Renal cortical epithelial cell (primary cell): ENCODE data around the gene CRACR2B. TPM values are rescaled to one million over a fixed set of nuclear protein-coding genes. Genes with fewer than 3 reads are reported as not detected.

Experiments
- DNase-seq: peaks from one replicate; pipeline ENCODE4 v3.0.0-alpha.2; 2011; ENCODE audit warnings: low read depth
- total RNA-seq: library from RNA; depleted of rRNA; stranded (reverse); fragments of >200 nt; gene quantifications from 2 replicates; pipeline ENCODE4 v1.2.3, GENCODE V29; 2014

Gene CRACR2B
- total RNA-seq, 1 donor from 2014 or later, result 3.7 TPM

DNA sequence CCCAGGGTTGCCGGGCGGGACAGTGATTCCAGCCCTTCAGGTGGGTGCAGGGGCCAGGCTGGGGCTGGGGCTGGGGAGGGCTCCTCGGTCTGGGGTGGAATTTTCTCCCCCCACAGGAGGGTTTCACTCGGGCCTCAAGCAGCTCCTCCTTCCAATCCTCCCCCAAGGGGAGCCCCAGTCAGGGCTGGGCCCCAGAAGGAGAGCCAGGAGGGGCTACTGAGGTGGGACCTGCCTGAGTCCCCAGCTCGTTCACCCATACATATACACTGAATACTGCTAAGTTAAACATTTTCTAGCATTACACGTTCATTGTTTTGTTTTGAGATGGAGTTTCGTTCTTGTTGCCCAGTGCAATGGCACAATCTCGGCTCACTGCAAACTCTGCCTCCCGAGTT lies 1.5 kb upstream of the CRACR2B start:
- peak; percentile 31 for DNase-seq

DNA sequence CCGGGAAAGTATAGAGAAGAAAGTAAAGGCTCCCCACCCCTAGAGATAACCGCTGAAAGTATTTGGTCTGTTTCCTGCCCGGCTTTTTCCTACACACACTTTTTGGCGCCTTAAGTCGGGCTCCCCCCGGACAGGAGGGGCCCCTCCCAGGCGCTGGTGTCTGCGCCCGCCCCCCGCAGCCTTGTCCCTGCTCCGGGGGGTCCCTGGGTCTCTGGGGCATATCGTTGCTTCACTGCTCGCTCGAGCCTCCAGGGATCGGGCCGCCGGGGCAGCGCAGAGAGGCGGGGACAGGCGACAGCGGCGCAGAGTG lies 928 bp upstream of the CRACR2B start:
- DNase-seq, result no peak

DNA sequence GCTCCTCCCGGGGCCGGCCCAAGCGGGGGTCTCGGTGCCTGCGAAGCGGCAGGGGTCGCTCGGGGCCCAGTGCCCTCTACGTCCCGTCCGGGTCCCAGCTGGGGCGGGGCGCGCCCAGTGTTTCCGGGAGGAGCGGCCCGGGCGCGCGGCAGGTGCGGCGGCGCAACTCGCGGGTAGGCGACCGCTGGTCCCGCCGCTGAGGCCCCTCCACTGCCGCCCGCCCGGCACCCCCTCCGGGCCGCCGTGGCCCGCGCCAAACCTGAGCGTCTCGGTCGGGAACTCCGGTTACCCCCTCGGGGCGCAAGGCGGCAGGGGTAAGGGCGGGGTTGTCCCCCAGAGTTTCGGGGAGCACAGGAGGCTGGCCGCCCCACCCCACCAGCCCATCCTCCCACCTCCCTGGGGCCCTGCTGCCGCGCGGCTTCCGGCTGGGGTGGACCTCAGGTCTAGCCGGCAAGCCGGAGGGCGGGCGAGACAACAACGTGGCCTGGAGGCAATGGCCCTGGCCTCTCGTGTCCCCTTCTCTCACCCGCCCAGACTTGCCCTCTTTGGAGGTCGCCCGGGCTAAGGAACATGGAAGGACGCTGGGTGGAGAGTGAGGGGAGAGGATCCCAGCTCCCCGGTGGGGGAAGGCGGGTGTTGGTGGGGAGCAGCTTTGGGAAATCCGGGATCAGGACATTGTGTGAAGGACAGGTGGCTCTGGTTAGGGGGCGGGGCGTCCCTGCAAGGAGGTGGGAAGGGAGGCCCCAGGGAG lies 398 bp upstream of the CRACR2B start:
- no peak for DNase-seq

DNA sequence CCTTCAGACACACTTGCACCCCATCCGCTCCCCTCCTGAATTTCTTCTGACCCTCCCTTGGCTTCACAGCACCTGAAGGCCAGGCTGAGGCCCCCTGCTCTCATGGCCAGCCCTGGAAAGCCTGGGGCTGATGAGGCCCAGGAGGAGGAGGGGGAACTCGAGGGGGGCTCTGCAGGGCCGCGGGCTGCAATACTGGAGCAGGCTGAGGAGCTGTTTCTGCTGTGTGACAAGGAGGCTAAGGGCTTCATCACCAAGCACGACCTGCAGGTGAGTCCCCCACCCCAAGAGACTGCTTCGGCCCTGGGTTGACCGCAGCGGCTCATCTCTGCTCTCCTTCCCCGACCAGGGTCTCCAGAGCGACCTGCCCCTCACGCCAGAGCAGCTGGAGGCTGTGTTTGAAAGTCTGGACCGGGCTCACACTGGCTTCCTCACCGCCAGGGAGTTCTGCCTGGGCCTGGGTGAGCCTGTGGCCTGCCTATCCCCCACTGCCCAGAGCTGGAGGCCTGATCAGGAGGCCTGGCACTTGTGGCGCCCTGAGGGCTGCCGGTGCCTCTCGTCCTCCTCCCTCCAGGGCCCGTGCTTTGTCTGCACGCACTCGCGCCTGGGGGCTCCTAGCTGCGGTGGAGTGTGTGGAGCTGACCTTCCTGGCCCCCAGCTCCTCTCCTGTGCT lies 922 bp downstream of the CRACR2B start:
- DNase-seq, result no peak

DNA sequence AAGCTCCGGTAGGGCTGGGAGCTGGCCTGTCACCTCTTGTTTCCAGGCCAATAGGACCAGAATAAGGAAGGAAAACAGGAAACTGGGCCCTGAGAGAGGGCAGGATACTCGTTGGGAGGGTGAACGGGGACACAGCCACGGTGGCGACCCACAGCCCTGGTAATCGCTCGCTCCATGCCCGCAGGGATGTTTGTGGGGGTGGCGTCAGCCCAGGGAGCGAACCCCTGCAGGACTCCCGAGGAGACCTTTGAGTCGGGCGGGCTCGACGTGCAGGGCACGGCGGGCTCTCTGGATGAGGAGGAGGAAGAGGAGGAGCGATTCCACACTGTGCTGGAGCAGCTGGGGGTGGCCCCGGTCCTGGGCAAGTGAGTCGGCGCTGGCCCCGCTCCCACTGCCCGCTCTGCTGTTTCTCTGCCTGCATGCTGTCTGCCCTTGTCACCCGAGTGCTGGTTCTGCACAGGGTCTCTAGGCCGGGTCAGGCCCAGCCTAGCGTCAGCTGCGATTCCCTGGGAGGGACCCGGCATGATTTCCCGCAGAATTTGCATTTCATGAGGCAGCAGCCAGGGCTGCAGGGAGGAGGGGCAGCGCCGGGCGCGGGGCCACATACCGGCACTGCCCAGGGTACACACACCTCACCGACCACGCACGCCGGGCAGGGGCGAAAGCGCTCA lies 1.6 kb downstream of the CRACR2B start:
- DNase-seq, result no peak

DNA sequence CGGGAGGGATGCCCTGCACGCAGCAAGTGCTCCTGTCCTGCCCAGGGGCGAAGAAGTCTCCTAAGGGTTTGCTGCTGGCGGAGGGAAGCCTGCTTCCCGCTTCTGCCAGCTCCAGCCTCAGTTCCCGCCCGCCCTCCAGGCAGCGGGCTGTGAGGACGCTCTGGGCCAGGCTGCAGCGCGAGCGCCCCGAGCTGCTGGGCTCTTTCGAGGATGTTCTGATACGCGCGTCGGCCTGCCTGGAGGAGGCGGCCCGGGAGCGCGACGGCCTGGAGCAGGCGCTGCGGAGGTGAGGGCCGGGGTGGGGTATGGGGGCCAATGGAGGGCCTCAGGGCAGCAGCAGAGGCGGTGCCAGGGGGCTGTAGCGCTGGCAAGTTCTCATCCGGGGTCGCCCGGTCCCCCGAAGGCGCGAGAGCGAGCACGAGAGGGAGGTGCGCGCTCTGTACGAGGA lies 2.2 kb downstream of the CRACR2B start:
- DNase-seq, result no peak

DNA sequence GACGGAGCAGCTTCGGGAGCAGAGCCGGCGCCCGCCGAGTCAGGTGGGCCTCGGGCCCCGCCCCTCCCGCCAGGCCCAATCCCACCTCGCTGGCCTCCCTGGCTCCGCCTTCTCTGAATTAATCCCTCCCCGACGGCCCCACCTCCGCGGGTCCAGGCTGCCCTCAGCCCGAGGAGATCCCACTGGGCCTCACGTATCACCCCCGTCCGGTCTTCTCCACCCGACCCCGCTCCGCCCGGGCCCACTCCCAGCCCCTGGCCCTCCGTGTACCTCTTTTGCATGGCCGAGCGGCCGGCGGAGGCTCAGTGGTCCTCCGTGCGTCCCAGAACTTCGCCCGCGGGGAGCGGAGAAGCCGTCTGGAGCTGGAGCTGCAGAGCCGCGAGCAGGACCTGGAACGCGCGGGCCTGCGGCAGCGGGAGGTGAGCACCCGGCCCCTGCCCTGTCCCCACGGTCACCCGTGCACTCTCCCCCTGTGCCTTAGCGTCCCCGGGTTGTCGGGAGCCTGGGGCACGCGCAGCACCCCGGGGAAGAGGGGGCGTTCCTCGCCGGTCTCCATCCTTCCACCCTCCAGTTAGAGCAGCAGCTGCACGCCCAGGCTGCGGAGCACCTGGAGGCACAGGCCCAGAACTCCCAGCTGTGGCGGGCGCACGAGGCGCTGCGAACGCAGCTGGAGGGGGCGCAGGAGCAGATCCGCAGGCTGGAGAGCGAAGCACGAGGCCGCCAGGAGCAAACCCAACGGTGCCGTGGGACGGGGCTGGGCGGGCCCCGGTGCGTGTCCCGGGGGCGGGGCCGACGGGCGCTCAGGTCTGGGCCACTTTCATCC lies 2.8 kb downstream of the CRACR2B start:
- DNase-seq, result peak; percentile 43

DNA sequence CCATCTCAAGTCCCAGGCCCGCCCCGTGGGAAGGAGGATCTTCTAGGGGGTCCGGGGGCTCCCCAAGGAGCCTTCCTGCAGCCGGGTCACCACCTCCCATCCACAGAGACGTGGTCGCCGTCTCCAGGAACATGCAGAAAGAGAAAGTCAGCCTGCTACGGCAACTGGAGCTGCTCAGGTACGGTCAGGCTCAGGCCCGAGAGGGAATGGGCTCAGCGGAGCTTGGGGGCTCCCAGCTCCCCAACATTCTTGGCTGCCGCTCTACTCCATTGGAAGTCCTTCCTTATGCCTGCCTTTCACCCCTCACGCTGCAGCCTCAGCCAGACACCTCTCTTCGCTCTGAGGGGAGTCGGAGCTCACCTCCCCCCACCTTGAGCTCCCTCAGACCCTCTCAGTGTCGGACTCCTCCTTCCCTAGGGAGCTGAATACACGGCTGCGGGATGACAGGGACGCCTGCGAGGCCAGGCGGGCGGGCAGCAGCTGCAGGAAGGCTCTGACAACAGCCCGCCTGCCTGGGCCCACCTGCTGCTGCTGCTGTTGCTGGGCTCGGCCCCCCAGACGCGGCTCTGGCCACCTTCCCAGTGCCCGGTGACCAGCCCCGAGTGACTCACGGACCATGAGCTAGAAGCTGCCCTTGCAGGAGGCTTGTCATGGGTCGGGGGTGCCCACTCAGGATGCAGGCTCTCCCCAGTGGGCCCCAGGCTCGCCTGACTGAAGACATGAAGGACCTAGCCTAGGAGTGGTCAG lies 3.6 kb downstream of the CRACR2B start:
- DNase-seq, result peak; percentile 25

DNA sequence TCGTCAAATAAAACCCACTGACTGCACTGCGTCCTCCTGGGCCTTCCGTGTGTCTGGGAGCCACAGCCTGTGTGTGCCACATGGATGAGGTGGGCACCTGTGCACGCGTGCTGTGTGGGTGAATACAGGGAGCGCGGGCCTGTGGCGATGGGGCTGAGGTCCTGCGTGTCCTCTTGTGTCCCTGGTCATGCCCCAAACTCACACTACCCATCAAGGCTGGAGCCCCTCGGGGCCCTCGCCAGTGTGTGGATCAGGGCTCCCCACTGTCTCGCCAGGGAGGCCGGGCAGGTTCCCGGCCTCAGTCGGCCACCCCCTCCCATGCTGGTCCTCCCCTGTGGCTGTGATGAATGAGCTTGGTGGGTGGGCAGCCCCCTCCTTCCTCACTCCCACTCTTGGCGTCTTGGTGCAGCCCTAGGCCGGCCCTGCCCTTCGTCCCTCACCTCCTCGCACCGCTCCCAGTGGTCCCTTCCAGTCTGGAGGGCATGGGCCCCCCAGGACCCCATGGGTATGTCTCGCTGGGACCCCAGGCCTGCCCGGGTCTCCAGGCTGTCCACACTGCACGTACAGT lies 4.3 kb downstream of the CRACR2B start:
- no peak for DNase-seq

DNA sequence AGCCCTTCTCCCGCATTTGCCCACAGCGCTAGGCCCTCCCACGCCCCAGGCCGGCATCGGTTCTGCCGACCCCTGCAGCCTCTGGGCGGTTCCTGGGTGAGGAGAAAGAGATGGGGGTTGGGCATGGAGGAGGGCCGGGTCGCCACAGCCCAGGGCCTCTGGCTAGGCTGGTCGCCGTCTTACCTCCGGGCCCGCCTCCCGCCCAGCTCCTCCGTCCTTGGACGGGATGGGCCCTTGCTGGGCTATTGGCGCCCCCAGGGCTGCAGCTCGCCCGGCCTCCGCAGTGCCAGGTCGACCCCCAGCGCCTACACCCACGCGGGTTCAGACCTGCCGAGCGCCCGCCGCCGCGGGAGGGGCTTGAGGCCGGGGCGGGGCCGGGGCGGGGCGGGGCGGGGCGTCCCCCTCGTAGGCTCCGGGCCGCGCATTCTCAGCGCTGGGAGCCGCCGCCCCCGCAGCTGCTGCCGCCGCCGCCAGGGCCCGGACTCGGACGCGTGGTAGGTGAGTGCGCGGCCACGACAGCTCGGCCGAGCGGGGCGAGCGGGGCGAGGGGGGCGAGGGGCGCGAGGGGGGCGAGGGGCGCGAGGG lies 4.9 kb downstream of the CRACR2B start, which contains the start of gene CD151:
CD151 (plus strand) TSS at position 424 of the 585 bp plus-strand sequence. CDS start 3,118 bp downstream, outside the sequence.
- DNase-seq, result no peak

DNA sequence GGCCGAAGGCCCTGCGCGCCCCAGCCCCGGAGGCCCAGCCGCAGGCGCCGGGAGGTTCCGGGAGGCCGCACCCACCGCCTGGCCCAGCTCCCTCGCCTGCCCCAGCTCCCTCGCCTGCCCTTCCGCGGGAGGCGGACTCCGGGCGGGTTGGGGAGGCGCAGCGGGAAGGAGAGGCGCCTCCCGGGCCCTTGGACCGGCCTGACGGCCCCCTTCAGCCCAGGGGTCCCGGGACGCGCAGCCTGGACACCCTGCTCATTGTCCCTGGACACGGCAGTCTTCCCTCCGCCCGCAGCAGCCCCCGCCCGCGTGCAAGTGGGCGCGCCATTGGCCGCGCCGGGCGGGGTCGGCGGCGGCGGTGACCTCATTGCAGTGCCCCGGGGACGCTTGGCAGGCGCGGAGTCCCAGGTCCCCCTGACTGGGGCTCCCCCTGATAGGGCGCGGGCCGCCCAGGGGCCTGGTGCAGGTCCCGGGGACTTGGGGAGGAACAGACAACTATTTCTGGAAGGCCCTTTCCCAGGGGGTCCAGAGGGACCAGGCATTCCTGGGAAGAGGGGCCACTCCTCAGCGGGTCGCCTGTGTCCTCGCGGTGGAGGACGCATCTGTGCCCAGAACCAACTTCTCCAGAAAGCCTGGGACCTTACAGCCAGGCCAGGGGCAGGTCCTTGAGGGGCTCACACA lies 5.5 kb downstream of the CRACR2B start:
- DNase-seq, result no peak

DNA sequence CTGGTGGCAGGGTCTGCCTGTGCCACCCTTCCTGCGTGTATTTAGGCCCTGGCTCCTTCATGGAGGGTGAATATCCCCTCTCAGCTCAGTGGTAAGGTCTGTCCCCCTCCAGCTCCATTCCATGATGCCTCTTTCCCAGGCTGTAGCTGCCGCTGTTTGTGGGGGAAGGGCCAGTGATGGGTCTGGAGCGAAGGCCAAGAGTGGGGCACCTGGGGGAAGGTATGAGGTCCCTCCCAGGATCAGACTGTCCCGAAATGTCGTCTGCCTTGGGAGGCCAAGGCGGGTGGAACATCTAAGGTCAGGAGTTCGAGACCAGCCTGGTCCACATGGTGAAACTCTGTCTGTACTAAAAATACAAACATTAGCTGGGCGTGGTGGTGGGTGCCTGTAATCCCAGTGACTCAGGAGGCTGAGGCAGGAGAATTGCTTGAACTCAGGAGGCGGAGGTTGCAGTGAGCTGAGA lies 6.2 kb downstream of the CRACR2B start:
- DNase-seq, result no peak

DNA sequence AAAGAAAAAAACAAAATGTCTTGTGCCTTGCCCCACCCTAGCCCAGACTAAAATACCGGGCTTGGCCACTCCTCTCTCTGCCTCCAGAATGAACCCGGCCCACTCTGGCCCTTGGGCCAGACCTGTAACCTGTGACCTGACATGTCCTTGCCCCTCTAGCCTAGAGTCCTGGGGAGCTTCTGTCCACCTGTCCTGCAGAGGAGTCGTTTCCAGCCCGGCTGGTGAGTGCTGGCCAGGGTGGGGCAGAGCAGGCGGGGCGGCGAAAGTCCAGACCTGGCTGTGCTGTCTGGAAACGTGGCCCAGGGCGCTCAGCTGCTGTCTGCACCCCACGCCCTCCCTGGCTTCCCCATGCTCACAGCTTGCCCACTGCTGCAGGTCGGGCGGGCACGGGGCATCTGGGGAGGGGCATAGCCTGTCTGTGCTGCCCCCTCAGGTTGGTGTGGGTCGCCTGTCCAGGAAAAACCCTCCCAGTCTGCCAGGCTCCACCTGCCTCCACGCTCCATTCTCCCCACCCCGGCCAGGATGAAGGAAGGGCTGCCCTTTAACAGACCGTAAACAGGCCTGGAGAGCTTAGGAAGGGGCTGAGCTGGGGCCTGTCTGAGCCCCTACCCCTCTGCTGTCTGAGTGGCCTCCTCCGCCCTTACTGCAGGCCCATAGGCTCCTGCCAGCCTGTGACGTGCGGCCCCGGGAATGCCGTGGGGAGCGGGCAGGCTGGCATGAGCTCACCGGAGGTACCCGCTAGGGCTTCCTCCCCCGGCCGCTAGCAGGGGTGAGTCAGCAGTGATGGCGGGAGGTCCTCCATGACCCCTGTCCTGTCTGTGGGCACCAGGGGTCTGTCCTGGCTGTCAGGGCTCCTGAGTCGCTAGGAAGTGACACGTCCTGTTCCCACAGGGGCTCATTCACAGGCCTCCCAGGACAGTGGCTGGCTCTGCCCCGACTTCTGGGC lies 6.9 kb downstream of the CRACR2B start:
- peak; percentile 90 for DNase-seq

DNA sequence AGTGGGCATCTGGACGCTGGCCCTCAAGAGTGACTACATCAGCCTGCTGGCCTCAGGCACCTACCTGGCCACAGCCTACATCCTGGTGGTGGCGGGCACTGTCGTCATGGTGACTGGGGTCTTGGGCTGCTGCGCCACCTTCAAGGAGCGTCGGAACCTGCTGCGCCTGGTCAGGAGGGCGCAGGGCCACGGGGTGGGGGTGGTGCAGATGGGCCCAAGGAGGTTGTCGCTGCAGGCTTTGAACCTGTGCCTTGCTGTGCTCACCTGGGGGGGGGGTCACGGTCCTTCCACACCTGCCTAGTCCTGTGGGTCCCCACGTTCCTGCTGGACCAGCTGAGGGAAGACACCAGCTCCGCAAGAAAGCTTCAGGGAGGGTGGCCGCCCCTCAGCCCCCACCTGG lies 8.6 kb downstream of the CRACR2B start:
- no peak for DNase-seq

DNA sequence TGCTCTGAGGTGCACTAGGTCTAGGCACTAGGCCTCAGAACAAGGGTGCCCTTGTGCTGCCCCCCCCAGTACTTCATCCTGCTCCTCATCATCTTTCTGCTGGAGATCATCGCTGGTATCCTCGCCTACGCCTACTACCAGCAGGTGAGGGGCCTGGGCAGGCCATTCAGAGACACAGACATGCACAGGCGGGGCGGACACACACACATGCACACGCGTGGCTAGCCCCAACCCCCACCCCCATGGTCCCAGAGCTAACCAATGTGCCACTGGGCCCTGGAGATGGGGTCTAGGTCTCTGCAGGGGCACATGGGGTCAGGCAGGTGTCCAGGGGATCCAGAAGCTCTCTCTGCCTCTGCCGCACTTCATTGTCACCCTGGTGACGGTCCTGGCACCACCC lies 9.0 kb downstream of the CRACR2B start:
- DNase-seq, result no peak

DNA sequence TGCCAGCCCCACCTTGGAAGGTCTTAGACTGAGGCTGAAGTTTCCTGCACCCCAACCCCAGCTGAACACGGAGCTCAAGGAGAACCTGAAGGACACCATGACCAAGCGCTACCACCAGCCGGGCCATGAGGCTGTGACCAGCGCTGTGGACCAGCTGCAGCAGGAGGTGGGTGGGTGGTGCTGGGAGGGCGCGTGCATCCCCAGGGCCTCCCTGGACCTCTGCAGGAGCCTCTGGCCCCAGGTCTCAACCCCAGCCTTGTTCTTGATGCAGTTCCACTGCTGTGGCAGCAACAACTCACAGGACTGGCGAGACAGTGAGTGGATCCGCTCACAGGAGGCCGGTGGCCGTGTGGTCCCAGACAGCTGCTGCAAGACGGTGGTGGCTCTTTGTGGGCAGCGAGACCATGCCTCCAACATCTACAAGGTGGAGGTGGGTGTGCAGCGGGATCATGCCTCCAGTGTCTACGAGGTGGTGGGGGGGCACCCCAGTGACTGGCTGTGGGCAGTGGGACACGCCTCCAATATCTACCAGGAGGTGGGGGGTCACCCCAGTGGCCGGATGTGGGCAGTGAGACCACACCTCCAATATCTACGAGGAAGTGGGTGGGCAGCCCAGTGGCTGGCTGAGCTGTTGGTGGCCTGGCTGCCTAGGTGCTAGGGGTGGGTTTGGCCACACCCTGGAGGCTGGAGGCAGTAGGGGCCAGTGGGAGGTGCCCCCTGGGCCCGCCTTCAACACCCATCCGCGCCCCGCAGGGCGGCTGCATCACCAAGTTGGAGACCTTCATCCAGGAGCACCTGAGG lies 9.7 kb downstream of the CRACR2B start:
- DNase-seq, result no peak

DNA sequence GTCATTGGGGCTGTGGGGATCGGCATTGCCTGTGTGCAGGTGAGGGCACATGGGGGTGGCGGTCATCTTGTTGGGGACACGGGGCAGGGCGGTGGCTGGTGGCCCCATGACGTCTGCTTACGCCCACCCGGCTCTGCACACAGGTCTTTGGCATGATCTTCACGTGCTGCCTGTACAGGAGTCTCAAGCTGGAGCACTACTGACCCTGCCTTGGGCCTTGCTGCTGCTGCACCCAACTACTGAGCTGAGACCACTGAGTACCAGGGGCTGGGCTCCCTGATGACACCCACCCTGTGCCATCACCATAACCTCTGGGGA lies 10.2 kb downstream of the CRACR2B start:
- DNase-seq, result no peak
